Tongue (tissue), 2 donors: Measurements from ENCODE around the gene DOK1. TPM values are rescaled to one million over a fixed set of nuclear protein-coding genes. Genes with fewer than 3 reads are reported as not detected.

Experiments used
- DNase-seq: peaks from one replicate; pipeline ENCODE4 v3.0.0-alpha.2; 2015
- total RNA-seq: library from RNA; depleted of rRNA; stranded (reverse); fragments of >200 nt; gene quantifications from one replicate; pipeline ENCODE4 v1.2.3, GENCODE V29; 2014

DOK1 gene
- total RNA-seq, 1 donor from 2014 or later, result 8.4 TPM

DNA sequence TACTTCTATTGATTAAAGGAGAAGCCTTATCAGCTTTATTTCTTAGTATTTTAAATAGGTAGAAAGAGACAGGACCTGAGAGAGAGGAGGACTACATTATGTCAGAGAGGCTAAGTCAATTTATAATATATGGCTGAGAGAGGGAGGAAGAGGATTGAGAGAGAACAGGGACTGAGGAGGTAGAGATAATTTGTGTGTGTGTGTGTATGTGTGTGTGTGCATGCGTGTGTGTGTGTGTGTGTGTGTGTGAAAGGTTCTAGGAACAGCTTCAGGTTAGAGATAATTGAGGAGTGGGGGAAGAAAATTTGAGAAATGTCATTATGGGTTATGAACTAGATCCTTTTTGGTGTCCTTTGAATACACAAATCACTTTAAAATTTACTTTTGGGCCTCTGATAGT, 15.2 kb downstream of the DOK1 start:
- no peak for DNase-seq

DNA sequence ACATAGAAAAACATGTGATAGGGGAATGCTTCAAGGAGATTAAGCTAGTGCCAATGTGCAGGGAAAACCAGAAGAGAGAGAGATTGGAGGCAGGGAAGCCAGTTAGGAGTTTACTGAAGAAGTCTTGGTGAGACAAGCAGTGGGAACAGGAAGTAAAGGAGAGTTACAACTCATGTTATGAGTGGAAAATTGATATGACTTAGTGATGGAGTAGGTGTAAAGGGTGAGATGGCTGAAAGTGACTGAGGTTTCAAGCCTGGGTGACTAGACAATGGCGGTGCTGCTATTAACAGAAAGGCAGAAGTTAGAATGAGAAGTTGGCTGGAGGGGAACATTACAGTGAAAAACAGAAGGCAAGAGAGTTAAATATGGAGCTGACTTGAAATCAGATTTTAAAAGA, 16.5 kb downstream of the DOK1 start:
- DNase-seq, result no peak

DNA sequence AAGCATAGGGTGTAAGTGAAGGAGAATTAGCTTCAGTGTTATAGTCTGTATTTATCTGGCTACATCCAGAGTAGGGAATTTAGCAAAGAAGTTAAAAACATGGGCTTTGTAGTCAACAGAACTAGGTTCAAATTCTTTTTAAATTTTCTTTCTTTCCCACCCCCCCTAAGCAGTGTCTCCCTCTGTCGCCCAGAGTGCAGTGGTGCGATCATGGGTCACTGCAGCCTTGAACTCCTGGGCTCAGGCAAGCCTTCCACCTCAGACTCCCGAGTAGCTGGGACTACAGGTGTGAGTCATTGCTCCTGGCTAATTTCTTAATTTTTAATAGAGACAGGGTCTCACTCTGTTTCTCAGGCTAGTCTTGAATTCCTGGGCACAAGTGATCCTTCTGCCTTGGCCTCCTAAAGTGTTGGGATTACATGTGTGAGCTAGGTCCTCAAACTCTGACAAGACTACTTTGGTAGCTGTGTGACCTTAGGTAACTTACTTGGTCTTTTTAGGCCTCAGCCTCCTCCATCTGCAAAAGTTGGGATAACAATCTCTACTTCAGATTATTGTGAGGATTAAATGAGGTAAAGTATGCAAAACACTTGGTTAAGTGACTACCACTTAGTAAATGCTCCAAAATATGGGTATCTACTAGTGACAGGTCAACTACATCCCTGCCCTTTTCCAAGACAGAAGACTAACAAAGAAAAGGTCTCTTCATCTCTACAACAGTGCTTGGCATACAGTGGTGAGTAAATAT, 17.8 kb downstream of the DOK1 start:
- DNase-seq, result no peak

DNA sequence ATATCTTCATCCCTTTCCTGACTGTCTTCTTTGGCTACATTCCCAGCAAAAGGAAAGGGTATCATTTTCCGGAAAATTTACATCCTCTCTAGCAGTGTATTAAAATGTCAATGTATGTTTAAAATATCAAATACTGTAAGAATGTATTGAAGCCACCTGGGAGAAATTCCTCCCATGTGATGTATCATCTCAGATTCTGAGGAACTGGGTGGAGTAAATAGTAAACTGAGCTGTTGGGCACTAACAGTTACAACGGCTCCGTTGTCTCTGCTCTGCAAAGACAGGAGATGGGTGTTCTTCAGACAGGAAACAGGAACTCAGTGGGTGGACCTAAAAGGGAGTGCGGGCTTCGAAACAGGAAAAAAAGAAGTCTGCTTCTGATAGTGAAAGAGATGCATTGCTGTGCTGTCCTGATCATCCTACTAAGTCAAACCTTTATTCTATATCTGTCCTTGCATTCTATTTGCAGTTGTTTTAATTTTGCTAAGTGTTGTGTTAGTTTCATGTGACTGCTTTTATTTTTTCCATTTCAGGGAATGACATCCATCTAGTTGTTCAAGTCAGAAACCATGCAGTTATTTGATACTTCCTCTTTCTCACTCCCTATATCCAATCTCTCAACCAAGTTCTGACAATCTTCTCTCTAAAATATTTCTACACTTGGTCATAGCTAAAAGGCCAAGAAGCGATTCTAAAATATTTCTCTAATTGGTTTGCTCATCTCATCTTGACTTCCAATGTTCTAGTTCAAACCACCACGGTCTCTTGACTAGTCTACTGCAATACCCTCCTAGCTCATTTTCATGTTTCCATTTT, 19.4 kb downstream of the DOK1 start:
- DNase-seq, result no peak

DNA sequence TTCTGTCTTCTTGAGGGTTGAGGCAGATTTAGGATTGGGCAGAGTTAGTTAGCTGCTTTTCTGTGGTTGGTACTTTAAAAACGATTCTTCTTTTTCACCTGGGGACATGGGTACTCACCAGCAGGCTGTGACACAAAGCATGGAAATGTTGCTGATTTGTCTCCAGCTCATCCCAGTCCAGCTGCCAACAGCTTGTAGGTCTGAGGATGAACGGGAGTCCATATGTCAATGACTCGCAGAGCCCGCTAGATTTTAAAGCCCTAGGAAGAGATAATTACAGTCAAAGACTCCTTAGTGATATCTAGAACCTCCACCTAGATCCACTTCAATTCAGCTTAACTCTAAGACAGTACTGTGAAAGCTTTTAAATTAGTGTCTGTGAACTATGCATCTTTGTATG, 20.8 kb downstream of the DOK1 start:
- DNase-seq, result no peak

DNA sequence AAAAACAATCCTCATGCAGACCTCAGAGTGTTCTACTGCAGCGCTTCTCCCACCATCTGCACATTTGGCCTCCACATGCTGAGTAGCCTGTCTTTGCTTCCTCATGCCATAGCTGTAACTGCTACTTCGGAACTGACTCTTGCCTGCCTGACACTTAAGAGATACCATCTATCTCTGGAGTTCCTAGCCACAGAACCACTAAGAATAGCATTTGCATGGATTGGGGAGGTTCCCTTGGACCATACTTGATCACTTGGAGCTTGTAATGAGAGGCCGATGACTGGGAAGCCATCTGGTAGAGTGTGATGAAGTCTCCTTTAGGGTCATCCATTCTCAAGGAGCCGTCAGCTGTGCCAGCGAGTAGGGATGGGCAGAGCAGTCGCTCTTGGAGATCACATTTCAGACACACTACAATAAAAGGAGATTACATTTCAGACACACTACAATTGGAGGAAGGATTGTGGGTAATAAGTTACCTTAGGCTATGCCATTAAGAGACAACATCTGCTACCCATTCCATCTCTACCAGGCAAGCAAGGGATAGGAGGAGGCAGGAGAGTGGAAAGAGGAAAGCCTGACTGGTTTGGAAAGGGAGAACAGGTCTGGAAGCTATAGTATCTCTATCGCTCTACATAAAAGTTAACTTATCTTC, 21.8 kb downstream of the DOK1 start:
- DNase-seq, result peak; percentile 47

DNA sequence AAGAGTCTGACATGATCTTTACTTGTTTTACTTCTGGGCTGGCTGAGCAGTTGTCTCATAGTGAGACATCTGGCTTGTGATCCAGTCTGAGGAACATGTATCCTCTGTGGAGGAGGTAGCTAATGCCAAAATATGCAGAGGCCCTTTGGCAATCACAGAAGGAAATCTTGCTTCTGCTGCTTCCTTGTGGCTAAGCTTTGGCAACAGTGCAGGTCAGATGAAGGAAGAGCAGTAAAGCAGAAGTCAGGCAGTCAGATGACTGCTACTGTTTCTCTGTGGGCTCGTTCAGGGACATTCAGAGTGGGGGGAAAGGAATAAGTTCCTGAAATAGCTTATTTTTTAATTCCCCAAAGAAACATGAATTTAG, 22.3 kb downstream of the DOK1 start:
- no peak for DNase-seq

DNA sequence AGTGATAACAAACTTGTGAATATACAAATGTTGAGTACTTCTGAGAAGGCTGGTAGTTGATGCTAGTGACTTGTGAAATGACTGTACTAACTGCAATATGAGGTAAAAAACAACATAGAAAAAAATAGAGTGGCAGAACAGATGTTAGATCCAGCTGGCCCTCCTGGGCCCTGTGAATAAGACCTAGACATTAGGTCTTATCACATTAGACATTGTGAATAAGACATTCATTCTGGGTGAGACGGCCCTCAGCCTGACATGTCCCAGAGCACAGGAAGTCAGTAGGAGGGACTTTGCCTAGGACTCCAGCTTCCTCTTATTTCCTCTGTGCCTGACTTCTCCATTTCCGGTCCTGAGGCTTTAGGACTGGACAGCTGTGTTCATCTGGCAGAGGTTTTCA, 22.9 kb downstream of the DOK1 start:
- DNase-seq, result peak; percentile 57

DNA sequence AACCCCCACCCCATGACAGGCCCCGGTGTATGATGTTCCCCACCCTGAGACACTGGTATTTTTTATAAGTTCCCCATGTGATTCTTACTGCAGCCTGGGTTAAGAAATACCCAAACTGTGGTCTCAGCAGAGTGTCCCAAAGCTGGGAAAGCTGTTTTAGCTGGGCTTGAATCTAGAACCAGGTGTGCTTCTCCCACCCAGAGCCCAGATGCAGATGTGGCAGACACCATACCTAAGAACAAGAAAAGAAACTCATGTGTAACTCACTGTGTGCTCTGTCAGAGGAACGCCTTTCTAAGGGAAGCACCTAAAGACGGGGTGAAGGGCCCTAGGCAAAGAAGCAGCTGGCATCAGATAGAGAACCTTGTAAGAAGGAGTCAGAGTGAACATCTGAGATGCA, 23.9 kb downstream of the DOK1 start:
- no peak for DNase-seq

DNA sequence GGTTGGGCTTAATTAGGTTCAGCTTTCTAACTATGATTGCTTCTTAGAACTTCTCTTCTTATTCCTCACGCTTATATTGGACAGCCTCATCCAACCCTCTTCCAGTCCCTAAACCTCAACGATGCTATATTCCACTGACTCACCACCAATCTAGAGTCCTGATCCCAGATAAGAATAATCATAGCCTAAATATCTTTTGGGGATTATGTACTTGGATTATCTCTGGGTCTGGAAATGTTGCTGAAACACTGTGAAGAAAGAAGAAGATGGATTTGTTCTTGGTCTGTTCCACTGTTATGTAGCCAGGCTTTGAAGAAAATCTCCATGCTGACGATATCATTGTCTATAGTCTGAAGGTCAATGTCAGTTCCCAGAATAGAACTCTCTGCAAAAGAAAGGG, 26.9 kb downstream of the DOK1 start:
- no peak for DNase-seq

DNA sequence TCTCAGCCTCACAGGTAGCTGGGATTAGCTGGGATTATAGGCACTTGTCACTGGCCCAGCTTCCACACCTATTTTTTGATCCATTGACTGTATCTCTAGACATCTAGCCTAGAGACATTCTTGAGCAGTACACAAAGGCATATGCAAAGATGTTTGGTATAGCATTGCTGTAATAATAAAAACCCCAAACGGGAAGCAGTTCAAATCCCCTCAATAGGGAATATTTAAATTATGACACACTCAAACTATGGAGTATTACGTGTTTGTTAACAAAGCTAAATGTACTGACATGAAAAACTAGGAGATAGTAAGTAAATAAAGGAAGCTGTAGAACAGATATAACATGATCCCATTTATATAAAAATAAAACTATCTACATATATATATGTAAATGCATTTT, 27.7 kb downstream of the DOK1 start:
- no peak for DNase-seq

DNA sequence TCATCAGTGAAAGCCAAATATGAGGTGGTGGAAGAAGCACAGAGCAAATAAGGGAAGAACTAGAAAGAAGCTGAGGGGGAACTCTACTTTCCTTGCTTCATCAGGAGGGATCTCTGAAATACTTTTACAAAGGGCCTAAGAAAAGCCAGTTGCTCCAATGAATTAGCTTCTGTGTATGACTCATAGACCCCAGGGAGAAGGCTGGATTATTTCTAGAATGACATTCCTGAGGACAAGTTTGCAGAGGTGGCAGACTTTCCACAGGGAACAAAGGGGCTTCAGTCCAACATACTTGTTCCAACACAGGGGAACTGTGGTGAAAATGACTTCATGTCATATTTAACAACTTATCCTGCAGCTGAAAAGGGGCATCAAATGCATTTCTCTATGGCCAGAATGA, 29.0 kb downstream of the DOK1 start:
- peak; percentile 73 for DNase-seq

DNA sequence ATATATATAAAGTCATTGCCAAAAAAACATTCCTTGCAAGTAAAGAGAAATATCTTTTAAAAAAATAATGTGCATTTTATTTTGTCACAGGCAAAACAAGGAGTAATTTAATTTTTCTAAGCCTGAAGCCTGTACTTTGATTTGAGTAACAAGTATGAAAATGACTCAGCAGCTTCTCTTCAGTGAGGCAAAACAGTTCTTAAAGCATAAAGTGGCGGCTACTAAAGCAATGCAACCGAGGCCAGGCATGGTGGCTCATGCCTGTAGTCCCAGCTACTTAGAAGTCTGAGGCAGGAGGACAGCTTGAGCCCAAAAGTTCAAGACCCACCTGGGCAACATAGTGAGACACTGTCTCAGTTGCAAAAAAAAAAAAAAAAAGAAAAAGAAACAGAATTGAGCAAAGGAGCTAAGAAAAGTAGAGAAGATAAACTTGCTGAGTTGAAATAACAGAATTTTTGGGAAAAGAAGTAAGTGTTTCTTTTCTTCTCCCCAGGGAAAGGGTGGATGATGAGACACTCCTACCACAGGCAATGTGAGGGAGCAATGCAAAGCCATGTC, 29.6 kb downstream of the DOK1 start:
- DNase-seq, result no peak

DNA sequence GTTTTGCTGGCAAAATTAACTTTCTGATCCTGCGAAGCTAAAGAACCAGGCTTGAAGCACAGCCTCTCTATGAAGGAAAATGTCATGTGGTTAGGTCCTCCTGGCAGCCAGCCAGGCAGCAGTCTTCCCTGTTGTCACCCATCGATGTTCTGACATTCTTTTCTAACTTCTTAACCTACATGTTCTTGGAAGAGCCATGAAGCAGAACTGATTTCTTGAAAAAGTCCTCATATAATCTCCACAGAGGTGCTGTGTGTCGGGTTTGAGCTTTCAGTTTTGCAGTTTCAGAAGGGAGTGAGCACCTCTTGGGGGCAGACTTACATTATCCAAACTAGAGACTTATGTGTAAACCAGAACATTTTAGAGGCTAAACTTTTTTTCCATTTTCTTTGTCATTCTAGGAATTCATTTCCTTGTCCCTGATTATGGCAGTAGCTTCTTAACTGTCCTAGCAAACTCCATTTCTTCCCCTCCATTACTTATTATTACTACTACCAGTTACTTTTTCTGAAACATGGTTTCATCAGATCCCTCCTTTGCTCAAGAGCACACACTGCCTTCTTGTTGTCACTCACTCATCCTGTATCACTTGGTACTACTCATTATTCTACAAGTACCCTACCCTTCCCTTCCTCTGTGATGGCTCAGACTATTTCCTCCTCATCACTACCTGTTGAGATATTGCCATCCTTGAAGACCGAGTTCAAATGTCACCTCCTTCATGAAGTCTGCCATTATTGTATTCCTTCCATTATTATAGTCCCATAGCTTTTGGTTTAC, 31.1 kb downstream of the DOK1 start:
- no peak for DNase-seq

DNA sequence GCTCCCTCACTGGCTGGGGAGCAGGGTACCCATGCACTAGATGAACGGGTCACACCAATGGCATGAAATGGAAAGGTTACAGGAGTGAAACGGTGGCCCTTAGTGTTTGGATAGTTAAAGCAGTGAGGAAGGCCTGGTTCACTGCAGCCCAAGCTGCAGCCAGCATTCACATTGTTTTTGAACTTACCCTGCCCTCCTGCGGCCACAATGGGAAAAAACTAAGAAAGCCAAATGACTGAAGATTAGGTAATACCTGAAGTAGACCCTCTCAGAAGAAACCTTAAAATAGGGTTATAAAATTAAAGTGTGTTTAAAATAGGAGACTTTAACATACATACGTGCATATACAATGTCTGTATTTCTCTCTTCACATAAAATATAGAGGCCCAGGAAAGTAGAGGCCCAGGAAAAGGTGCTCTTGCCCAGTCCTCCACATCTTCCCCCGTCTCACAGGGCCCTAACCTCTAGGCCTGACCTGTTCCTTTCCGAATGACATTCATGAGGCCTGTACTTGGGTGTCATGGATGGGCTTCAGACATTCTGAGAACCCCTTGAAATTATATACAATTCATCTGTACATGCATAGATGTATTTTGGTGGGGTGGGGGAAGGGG, 33.3 kb downstream of the DOK1 start:
- DNase-seq, result peak; percentile 89

DNA sequence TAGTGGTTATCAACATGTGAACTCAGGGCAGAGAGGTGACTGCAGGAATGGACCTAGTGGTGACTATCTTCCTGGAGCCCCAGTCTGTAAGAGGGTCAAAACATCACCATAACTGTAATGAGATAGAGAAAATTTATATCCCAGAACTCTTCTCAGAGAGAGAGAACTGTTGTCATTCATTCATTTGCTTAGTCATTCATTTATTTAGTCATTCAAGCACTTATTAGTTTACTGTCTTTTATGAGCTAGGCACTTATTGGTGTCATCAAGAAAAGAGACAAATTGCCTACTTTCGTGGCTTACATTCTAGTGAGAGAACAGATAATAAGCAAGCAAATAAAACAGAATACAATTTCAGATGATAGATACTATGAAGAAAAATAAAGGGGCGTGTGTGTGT, 34.1 kb downstream of the DOK1 start:
- DNase-seq, result no peak

DNA sequence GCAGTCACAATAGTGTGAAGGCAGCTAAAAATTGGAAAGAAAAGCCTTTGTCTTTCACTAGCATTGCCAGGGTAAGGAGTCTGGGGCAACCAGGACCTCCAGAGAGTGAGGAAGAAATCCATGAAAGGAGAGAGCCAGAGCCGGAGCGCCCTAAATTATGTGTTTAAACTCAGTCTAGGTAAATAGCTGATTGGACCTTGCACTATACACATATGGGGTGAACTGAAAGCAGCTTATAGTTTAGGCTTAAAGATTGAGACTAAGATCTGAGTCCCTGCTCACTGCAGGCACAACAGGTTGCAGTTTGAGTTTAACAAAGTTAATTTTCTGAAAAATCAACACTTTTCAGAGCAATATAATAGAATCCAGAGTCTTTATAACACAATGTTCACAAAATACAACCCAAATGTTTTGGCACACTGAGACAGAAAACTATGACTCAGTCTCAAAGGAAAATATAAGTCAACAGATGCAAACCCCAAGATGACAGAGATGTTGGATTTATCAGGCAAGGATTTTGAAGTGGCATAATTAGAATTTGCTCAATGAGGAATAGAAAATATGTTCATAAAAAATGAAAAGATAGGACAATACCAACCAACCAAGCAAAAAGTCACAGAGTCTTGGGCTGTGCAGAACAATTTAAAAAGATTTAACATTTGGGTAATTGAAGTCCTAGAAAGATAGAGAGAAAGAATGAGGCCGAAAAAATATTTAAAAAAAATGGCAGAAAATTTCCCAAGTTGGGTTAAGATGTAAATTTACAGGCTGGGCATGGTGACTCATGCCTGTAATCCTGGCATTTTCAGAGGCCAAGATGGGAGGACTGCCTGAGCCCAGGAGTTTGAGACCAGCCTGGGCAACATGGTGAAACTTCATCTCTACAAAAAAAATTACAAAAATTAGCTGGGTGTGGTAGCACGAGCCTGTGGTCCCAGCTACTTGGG, 39.6 kb downstream of the DOK1 start:
- DNase-seq, result no peak

DNA sequence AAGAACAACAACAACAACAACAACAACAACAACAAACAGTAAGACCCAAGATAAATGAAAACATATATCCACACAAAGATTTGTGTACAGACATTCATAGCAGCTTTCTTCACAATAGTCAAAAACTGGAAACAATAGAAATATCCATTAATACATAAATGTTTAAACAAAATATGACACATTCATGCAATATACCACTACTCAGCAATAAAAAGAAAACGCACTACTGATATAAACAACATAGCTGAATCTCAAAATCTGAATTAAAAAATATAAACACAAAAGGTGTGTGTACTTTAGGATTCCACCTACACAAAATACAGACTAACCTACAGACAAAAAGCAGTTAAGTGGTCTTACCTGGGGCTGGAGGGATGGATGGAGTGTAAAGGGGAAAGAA, 42.1 kb downstream of the DOK1 start:
- no peak for DNase-seq

DNA sequence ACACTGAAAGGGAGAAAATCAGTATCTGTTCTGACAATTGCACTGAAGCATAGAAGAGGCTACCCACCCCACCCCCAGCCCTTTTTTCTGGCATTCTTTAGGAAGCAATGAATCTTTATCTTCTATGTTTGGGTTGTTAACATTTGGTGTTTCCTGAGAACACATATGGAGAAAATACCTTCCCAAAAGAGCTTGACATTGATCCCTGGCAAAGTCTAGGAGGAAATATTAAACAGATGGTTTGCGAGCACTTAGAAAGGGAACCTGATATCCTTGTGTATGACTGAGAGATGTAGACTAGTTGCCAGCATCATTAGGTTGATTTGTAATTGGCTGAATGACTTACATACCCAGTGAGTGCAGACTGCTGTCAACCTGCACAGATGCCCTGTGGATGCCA, 42.9 kb downstream of the DOK1 start:
- DNase-seq, result peak; percentile 57

DNA sequence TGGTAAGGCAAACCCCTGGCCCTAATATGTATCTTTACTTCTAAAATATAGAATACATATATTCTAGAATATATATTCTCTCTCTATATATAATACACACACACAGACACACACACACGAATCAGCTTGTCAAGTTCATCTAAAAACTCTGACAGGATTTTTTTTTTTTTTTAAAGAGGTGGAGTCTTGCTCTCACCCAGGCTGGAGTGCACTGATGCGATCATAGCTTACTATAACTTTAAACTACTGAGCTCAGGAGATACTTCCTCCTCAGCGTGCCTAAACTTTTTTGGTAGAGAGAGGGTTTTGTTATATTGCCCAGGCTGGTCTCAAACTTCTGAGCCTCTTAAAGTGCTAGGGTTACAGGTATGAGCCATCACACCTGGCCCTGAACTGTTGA, 45.2 kb downstream of the DOK1 start:
- no peak for DNase-seq
